ENCODE results near the gene TMEM108. TPM values are rescaled to one million over a fixed set of nuclear protein-coding genes. Genes with fewer than 3 reads are reported as not detected.

TMEM108 gene
- total and polyA plus RNA-seq, 2 experiments from 2014 or later = 7.4 to 15.3 TPM

GRCh38 chr3:133125171-133125570 is 87.0 kb downstream of the TMEM108 start (continued):
- TF ChIP-seq CTCF (conservative IDR thresholded peaks at IDR 0.05; ENCODE audit: low read depth in 2 of 2) (no peak), ZNF462 (CRISPR knock-in tag; IDR thresholded peaks at IDR 0.05) (no peak)

- Mint-ChIP-seq H3K27ac (no peak overlapping the region), H3K27me3 (ENCODE audit: insufficient read depth, low read depth, poor library complexity) (no peaks in the 10 kb centered on the region), H3K9me3 (no peaks in the 10 kb centered on the region), H3K4me1 (peaks cover 9% of the 10 kb centered on the region), H3K36me3 (ENCODE audit: low read depth) (no peaks in the 10 kb centered on the region), H3K4me3 (no peak overlapping the region)
- no peak overlapping the region for H3K4me3 ChIP-seq
- H3K4me2 ChIP-seq = no peak overlapping the region
- no peaks in the 10 kb centered on the region for H3K9me2 ChIP-seq (ENCODE audit: insufficient read depth)
- no peaks in the 10 kb centered on the region for H4K20me1 ChIP-seq (replicated peaks; ENCODE audit: insufficient read depth)
- peaks cover 4% of the 10 kb centered on the region; the same call in 1 of the 2 replicates for H3K4me1 ChIP-seq (ENCODE audit: insufficient read depth)
- H2AFZ ChIP-seq = no peak overlapping the region
- H3K27me3 ChIP-seq (ENCODE audit: insufficient read depth) = no peaks in the 10 kb centered on the region
- H3F3A ChIP-seq (replicated peaks; ENCODE audit: low read depth) = no peaks in the 10 kb centered on the region
- H3K36me3 ChIP-seq (ENCODE audit: insufficient read depth) = no peaks in the 10 kb centered on the region
- no peaks in the 10 kb centered on the region for H3K79me2 ChIP-seq (replicated peaks; ENCODE audit: insufficient read depth)
- no peak for ATAC-seq
- no peak for DNase-seq (ENCODE audit: low spot score)
- no peak overlapping the region for H3K27ac ChIP-seq (ENCODE audit: low read depth)
- TF ChIP-seq EZH2phosphoT487 (IDR thresholded peaks at IDR 0.05; ENCODE audit: unreplicated experiment) (no peak), ZNF114 (CRISPR knock-in tag; IDR thresholded peaks at IDR 0.05) (no peak), NANOG (IDR thresholded peaks at IDR 0.05; ENCODE audit: borderline replicate concordance) (no peak), JUNB (IDR thresholded peaks at IDR 0.05; ENCODE audit: unreplicated experiment) (no peak), STAT1 (IDR thresholded peaks at IDR 0.05; ENCODE audit: unreplicated experiment) (no peak), CTCF (conservative IDR thresholded peaks at IDR 0.05; ENCODE audit: low read depth in 2 of 2) (no peak), CREB1 (CRISPR knock-in tag; IDR thresholded peaks at IDR 0.05; ENCODE audit: low read depth) (no peak), ETS1 (IDR thresholded peaks at IDR 0.05) (no peak)
These were observed 87.6 kb downstream of the TMEM108 start for GRCh38 chr3:133125802-133126201.
